Measurements from ENCODE around the gene ZDHHC12.

The ZDHHC12 gene

GRCh38 chr9:128685636-128686489, 38.1 kb downstream of the ZDHHC12 start:
- DNase-seq: peak; percentile 67

GRCh38 chr9:128684325-128685199, 39.4 kb downstream of the ZDHHC12 start:
- DNase-seq: peak; percentile 81

- DNase-seq: no peak
Observed at GRCh38 chr9:128684065-128684324, 39.9 kb downstream of the ZDHHC12 start.

- peak; percentile 37 for DNase-seq
Observed at GRCh38 chr9:128683340-128684064, 40.4 kb downstream of the ZDHHC12 start.

- no peak for DNase-seq
Observed at GRCh38 chr9:128677794-128678193, 46.1 kb downstream of the ZDHHC12 start.

- no peak for DNase-seq
Observed at GRCh38 chr9:128675382-128675781, 48.5 kb downstream of the ZDHHC12 start.
